Activated CD4-positive, CD25-positive, alpha-beta regulatory T cell treated with anti-CD3 and anti-CD28 coated beads, Interleukin-2, amount 50 U/mL, for 16 hours (primary cell): Measurements from ENCODE around the gene NFKB2.

ENCODE experiments used
- DNase-seq: peaks from one replicate; pipeline ENCODE4 v3.0.0-alpha.2; 2020; ENCODE audit warnings: low read depth, low spot score

Gene NFKB2

GRCh38 chr10:102408728-102409603 is 13.5 kb downstream of the NFKB2 start:
- DNase-seq, result peak; percentile 50

DNA sequence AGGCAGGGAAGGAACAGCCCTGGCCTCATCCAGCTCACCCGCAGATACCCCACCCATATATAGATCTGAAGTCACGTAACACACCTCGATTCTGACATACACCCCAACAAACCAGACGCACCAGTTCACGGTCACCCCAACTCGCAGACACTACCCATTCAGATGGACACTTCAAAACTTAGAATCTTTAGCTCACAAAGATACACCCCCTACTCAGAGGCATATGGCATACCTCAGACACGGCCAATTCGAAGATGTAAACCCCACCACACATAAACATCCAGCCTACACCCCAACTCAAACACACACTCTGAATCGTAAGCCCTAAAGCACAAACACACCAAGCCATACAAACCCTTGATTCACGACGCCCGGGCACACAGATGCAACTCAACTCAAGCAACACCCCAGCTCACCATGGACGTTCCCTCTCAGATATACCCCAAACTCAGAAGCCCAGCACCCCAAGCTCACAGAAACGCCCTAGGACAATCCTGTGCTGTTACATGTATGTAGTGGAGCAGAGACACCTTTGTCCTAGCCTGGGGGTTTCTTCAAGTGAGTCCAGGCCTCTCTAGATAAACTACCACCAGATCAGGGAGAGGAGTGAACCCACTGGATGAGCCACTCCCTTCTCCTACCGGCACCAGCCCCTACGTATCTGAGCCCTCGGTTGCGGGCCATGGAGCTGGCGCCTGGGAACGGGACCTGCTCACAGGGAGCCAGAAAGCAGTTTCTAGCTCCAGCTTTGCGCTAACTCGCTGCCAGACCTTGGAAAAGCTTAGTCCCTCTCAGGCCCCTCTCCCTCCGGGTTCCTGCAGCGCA is 14.3 kb downstream of the NFKB2 start:
- no peak for DNase-seq

DNA sequence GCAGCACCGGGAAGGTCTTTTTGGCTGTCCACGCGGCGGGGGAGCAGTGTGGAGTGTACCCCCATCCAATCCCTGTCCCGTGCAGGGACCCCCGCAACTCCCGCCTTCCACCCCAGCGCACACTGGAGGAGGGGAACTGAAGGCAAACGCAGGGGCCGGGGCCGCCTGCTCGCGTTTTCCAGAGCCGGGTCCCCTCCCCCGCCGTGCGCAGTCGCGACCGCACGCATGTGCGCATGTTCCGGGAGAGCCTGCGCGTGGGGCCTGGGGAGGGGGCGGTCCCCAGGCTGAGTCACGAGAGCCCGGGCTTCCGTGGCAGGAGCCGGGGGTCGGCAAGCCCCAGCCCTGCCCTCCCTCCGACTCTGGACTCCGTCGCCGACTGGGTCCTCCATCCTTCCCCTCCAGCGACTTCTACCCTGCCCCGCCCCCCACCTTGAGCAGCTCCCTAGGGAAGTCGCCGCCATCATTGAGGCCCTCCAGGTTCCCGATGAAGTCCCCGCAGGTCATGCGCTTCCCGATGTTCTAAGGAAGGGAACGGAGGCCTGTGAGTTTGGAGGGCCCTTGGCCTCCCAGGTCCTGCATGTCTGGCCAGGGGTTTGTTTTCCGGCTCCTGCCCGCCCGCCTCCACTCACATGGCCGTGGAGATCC is 15.0 kb downstream of the NFKB2 start:
- no peak for DNase-seq

GRCh38 chr10:102411341-102412255 is 16.1 kb downstream of the NFKB2 start:
- DNase-seq, result no peak

DNA sequence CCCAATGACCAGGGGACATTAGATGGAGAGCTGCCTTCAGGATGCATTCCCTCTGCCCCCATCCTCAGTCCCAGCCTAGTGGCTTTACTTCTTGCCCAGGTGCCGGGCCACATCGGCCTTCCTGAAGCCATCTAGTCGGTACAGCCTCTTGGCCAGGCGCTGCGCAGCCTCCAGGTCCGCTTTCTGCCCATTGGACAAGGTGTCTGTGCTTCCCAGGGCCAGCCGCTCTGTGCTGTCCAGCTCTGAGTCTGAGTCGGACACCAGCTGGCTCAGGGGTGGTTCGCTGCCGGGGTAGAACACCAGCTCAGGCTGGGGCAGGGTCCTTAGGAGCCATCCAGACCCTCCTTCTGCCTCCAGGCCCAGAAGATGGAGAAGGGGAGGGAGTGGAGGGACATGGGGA is 16.8 kb downstream of the NFKB2 start:
- no peak for DNase-seq

DNA sequence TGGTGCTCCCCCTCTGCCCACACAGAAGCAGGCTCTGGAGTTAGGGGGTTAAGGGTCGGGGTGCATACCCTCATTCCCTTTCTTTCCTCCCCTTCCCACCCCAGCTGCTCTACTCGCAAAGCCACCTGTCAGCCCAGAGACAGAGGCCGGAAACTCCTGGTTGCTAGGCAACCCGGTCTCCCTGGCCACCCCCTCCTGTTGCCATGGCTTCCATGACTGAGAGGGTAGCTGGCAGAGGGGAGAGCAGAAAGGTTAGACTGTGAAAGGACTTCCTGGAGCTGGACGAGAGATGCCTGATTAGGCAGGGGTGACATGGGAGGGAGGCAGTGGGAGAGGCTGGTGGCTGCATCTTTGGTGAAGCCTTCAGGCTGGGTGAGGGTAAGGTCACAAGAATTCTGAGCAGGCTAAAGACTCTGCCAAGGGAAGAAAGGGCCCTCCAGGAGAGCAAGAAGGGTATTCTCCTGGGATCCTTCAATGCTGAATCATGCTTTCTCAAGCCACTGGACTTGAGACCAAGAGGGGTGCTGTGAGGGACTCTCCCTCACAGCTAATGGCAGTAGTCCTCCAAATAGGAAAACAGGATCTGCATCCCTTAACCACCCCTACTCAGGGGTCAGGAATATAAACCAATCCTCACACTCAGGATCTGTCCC is 17.7 kb downstream of the NFKB2 start:
- no peak for DNase-seq

DNA sequence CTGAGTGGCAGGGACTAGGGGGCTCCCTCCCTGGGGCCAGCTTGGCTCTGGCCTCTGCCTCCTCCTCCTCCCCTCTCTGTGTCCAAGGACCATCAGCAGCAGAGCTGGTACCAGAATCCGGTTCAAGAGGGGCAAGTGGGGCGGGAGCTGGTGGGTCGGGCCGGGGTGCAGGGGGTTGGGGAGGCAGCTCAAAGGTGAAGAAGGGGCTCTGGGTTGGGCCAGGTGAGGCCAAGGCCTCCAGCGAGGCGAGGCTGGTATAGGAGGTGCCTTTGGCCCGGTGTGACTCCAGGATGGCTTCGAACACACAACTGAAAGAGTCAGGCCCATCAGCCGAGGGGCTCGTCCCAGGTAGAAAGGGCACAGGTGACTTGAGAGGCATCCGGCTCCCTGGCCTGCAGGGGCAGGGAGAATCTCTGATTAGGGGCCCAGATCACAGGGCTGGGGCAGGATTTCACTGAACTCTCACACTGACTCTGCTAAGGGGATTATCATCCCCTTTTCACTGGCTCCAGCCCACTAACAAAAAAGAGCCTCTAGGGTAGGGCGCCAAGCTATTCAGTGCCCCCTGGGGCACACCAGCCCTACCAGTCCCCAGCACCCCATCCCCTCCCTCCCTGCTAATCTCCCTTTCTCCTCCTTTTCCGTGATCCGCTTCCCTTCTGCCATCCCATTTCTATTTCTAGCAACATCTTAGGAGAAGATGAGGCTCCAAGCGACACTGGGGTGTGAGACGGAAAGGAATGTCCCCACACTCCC is 18.5 kb downstream of the NFKB2 start:
- DNase-seq, result no peak

- DNase-seq, result no peak
Observed at GRCh38 chr10:102414749-102415148, 19.2 kb downstream of the NFKB2 start.

GRCh38 chr10:102416283-102416682 is 20.8 kb downstream of the NFKB2 start:
- DNase-seq, result no peak

- DNase-seq, result no peak
Observed at GRCh38 chr10:102416695-102417094, 21.2 kb downstream of the NFKB2 start.

DNA sequence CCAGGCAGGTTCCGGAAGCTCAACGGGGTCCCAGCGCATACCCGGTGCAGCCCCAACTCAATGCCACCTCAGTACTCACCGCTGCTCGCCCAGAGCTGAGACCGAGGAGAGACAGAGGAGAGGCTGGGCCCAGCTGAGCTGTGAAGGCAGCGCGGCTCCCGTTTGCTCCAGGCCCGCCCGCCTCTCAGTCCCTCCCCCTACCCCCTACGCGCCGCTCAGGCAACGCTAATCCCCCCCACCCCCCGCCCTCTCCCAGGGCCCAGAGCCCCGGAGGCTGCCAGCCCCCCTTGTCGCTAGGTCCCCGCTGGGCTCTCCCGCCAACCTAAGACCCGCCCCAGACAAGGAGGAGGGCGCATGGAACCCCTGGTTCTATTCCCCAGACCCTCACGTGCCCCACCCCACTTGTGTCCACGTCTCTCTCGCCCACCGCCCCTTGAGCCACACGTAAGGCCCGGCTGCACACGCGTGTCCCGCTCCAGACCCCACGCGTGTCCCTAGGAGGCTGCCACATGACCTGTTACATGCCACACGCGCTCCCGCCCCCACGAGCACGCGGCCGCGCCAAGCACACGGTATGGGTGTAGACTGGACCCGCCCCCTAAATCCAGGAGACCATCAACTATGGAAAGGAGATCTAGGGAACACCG is 23.2 kb downstream of the NFKB2 start, which contains the start of gene PSD:
PSD (minus strand) TSS at position 164 of the 647 bp plus-strand sequence. CDS start 1,747 bp downstream, outside the sequence.
- DNase-seq, result no peak

DNA sequence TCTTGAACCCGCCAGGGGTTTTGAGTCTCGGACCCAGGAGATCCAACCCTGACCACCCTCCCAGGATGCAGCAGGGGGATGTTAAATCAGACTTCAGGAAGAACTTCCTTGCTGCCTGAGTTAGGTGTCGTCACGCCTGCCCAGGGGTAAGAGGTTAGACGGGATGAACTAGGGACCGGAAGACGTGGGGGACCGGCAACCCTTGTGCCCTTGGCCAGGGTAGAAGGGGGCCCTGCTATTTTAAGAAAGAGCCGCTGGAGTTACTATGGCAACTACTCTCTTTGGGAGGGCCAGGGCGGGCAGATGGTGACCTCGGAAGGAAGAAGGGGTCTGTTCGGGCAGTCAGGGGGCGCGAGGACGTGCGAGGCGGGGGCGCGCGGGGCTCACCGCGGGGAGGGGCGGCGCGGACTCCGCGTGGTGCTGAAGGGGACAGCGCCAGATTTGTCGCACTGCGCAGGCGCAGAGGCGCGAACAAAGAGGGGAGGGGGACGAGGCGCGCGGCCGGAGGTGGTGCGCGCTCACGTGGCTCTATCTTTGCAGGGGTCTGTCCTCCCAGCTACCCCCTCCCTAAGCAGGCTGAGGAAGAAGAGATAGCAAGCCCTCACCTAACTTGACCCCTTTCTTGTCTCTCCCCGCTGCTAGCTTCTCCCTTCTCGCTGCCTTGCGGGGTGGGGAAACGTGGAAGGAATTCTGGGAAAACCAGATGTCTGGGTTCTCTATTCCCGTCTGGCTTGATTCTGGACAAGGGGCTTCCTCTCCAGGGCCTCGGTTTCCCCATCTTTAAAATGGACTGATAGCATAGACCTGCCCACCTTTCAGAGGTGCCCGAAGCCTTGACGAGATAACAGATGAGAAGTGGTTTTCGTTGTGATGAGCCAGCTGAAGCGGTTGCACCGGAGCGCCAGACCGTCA is 24.0 kb downstream of the NFKB2 start:
- DNase-seq, result peak; percentile 51

- DNase-seq, result no peak
Observed at GRCh38 chr10:102420181-102420713, 24.7 kb downstream of the NFKB2 start.

- peak; percentile 88 for DNase-seq
Observed at GRCh38 chr10:102420714-102421506, 25.4 kb downstream of the NFKB2 start, which contains the start of gene FBXL15. TSS of gene FBXL15 (plus strand) at chr10:102420836. CDS start at chr10:102421130, 294 bp downstream.

- DNase-seq, result no peak
Observed at GRCh38 chr10:102421507-102421756, 25.9 kb downstream of the NFKB2 start.

GRCh38 chr10:102421757-102422512 is 26.4 kb downstream of the NFKB2 start:
- DNase-seq, result no peak
